ENCODE data around the gene SLC6A13. TPM values are rescaled to one million over a fixed set of nuclear protein-coding genes. Genes with fewer than 3 reads are reported as not detected.
"Not testable (repeated sequence)": the region's sequence is repeated elsewhere in the genome, so short reads cannot be mapped to it uniquely, and the experiment has no call there.

SLC6A13 gene
- not detected in 2 replicates for total RNA-seq (ENCODE audit: low replicate concordance)

DNA sequence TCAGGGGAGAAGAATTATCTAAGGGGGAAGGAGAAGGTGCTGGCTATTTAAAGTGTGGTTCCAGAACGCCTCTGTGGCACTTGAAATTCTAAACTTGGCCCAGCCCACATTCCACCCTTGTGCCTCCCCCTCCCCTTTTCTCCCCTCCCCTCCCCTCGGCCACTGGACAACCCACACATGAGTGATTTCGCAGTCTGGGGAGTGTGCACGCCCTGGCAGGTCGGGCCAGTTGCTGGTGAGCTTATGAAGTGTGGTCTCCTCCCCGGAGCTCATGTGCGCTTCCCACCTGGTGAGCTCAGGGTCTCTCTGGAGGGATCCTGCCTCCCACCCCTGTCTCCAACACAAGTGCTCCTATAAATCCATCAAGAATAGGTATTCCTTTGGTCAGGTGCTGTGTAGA is at the start of gene SLC6A13:
TSS of gene SLC6A13 (minus strand) at position 20 of the 400 bp plus-strand sequence. CDS start 2,784 bp downstream, outside the sequence.
- DNase-seq (ENCODE audit: low read depth), result no peak
- TF ChIP-seq, protein P1, sequence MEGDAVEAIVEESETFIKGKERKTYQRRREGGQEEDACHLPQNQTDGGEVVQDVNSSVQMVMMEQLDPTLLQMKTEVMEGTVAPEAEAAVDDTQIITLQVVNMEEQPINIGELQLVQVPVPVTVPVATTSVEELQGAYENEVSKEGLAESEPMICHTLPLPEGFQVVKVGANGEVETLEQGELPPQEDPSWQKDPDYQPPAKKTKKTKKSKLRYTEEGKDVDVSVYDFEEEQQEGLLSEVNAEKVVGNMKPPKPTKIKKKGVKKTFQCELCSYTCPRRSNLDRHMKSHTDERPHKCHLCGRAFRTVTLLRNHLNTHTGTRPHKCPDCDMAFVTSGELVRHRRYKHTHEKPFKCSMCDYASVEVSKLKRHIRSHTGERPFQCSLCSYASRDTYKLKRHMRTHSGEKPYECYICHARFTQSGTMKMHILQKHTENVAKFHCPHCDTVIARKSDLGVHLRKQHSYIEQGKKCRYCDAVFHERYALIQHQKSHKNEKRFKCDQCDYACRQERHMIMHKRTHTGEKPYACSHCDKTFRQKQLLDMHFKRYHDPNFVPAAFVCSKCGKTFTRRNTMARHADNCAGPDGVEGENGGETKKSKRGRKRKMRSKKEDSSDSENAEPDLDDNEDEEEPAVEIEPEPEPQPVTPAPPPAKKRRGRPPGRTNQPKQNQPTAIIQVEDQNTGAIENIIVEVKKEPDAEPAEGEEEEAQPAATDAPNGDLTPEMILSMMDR (IDR thresholded peaks at IDR 0.05; ENCODE audit: insufficient read depth, low read length), result no peak
- no peak within 1 kb of the TSS for H3K4me3 ChIP-seq (ENCODE audit: low read depth, low read length)

DNA sequence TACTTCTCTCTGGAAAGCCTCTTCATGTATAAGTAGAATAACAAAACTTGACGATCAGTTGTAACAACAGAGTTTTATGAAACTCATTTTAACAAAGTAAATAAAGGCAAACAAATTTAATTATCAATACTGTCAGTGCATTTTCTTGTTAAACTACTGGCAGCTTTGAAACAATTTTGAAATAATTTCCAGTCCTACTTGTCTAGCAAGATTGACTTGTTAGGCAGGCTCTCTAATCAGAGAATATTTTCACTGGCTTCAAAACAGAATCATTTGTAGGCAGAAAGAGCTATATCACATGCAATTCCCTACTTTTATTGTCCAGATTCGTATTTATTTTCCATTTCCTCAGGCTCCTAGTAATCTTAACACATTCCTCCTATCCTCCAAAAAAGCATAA is 45.9 kb upstream of the SLC6A13 start:
- TF ChIP-seq, protein P1 (IDR thresholded peaks at IDR 0.05; ENCODE audit: insufficient read depth, low read length), result no peak
- no peak overlapping the region for H3K4me3 ChIP-seq (ENCODE audit: low read depth, low read length)
- DNase-seq (ENCODE audit: low read depth), result no peak

GRCh38 chr12:307406-307805 is 44.8 kb upstream of the SLC6A13 start:
- H3K4me3 ChIP-seq (ENCODE audit: low read depth, low read length), result no peak overlapping the region
- DNase-seq (ENCODE audit: low read depth), result no peak
- TF ChIP-seq, protein P1 (IDR thresholded peaks at IDR 0.05; ENCODE audit: insufficient read depth, low read length), result no peak

GRCh38 chr12:304805-305204 is 42.2 kb upstream of the SLC6A13 start:
- TF ChIP-seq, protein P1 (IDR thresholded peaks at IDR 0.05; ENCODE audit: insufficient read depth, low read length), result no peak
- no peak overlapping the region for H3K4me3 ChIP-seq (ENCODE audit: low read depth, low read length)
- no peak for DNase-seq (ENCODE audit: low read depth)

DNA sequence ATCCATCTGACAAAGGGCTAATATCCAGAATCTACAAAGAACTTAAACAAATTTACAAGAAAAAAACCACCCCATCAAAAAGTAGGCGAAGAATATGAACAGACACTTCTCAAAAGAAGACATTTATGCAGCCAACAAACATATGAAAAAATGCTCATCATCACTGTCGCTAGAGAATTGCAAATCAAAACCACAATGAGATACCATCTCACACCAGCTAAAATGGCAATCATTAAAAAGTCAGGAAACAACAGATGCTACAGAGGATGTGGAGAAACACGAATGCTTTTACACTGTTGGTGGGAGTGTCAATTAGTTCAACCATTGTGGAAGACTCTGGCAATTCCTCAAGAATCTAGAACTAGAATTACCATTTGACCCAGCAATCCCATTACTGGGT is 40.1 kb upstream of the SLC6A13 start:
- not testable (repeated sequence) for H3K4me3 ChIP-seq (ENCODE audit: low read depth, low read length); DNase-seq (ENCODE audit: low read depth)

- DNase-seq (ENCODE audit: low read depth), result not testable (repeated sequence)
Measured at GRCh38 chr12:300166-300565, 37.5 kb upstream of the SLC6A13 start.

DNA sequence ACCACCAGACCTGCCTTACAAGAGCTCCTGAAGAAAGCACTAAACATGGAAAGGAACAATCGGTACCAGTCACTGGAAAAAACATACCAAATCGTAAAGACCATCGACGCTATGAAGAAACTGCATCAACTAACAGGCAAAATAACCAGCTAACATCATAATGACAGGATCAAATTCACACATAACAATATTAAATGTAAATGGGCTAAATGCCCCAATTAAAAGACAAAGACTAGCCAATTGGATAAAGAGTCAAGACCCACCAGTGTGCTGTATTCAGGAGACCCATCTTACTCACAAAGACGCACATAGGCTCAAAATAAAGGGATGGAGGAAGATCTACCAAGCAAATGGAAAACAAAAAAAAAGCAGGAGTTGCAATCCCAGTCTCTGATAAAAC is 36.9 kb upstream of the SLC6A13 start:
- H3K4me3 ChIP-seq (ENCODE audit: low read depth, low read length); DNase-seq (ENCODE audit: low read depth): not testable (repeated sequence)

More at GRCh38 chr12:300166-300565, 37.5 kb upstream of the SLC6A13 start:
- not testable (repeated sequence) for H3K4me3 ChIP-seq (ENCODE audit: low read depth, low read length)

GRCh38 chr12:298059-298458 is 35.4 kb upstream of the SLC6A13 start:
- H3K4me3 ChIP-seq (ENCODE audit: low read depth, low read length), result not testable (repeated sequence)

GRCh38 chr12:295132-295531 is 32.5 kb upstream of the SLC6A13 start:
- H3K4me3 ChIP-seq (ENCODE audit: low read depth, low read length), result no peak overlapping the region
- DNase-seq (ENCODE audit: low read depth), result no peak
- TF ChIP-seq, protein P1 (IDR thresholded peaks at IDR 0.05; ENCODE audit: insufficient read depth, low read length), result no peak

More at GRCh38 chr12:298059-298458, 35.4 kb upstream of the SLC6A13 start:
- DNase-seq (ENCODE audit: low read depth), result not testable (repeated sequence)

Measured in fibroblast of the aortic adventitia (primary cell).